ENCODE results near the gene FSTL5. TPM values are rescaled to one million over a fixed set of nuclear protein-coding genes. Genes with fewer than 3 reads are reported as not detected.
"Not testable (repeated sequence)": the region's sequence is repeated elsewhere in the genome, so short reads cannot be mapped to it uniquely, and the experiment has no call there.

FSTL5 gene
- total and polyA plus RNA-seq, 2 experiments from 2014 or later: not detected

DNA sequence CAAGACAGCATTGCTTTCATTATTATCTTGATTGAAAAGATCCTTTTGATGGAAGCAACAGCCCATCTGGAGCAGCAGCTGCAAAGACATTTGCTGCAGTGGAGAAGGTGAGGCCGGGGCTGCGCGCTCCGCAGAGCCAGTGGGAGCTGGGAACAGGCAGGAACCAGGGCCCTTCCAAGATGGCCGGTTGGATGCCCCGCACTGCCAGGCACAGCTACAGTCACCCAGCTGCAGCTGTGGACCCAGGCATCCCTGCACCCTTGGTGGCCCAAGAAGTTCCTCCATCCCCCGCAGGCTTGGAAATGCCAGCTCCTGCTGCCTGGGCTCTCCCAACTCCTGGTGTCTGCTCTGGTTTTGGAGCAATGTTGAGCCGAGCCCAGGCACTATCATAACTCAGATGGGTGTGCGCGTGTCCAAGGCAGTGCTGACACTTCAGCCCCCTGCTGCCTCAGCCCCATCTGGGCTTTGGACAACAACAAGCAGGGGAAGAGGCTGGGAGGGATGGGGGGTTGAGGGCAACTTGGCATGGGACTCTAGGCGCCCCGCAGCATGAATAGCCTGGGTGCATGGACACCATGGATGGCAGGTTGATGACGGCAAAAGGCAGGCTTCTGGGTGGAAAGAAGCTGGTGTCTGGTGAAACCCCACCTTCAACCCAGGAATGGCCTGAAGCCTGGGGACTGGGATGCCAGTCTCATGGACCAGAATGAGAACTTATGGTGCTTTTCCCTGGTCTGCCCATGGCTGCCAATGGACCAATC is 371.8 kb downstream of the FSTL5 start:
- Histone ChIP-seq H3K9me3 (ENCODE audit: low read depth) (no peaks in the 10 kb centered on the region), H3K4me3 (no peak overlapping the region), H3K36me3 (ENCODE audit: low read depth) (no peaks in the 10 kb centered on the region), H3K4me1 (ENCODE audit: insufficient read depth) (no peaks in the 10 kb centered on the region), H3K4me2 (ENCODE audit: unreplicated experiment) (no peak overlapping the region), H3K27ac (no peak overlapping the region), H3F3A (ENCODE audit: insufficient read depth) (no peaks in the 10 kb centered on the region), H2AFZ (no peak overlapping the region), H3K9me2 (ENCODE audit: insufficient read depth) (no peaks in the 10 kb centered on the region), H3K9ac (no peak overlapping the region), H3K79me2 (ENCODE audit: insufficient read depth) (no peaks in the 10 kb centered on the region), H4K20me1 (ENCODE audit: insufficient read depth) (no peaks in the 10 kb centered on the region), H3K27me3 (replicated peaks; ENCODE audit: insufficient read depth) (no peaks in the 10 kb centered on the region)
- DNase-seq: no peak
- TF ChIP-seq EZH2 (IDR thresholded peaks at IDR 0.05; ENCODE audit: insufficient read depth, poor library complexity, severe bottlenecking): no peak
- no peak for TF ChIP-seq EZH2phosphoT487 (IDR thresholded peaks at IDR 0.05; ENCODE audit: insufficient read depth, low read depth)
- 47 to 52% methylated on average over 13 of the region's 13 CpGs for WGBS, 2 experiments (ENCODE audit: low coverage in 1 of 2, low lambda C conversion rate in 2 of 2, missing lambda C conversion rate in 2 of 2)
- in situ Hi-C loops (cut with MboI): no loop called here

DNA sequence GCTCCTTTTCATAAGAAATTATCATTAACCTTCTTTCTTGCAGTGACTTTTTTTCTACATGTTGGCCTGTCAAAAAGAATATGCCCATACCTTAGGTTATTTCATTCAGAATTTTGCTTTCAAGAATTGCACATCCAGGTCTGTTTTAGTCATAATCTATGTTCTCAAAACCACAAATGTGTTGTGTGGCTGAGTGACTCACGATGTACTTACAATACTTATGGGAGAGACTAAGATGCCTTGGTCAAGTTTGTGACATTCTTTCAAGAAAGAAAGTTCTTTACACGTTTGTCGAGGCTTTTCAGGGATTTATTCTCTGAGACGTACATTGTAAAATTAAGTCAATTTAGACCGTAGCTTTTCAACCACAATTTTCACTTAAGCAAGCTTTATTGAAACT is 396.7 kb downstream of the FSTL5 start:
- no peak for DNase-seq
- H3K4me2 ChIP-seq (ENCODE audit: unreplicated experiment): no peak overlapping the region
- H3K4me1 ChIP-seq (ENCODE audit: insufficient read depth): no peaks in the 10 kb centered on the region
- H3K9me2 ChIP-seq (ENCODE audit: insufficient read depth): no peaks in the 10 kb centered on the region
- TF ChIP-seq EZH2 (IDR thresholded peaks at IDR 0.05; ENCODE audit: insufficient read depth, poor library complexity, severe bottlenecking) (no peak), EZH2phosphoT487 (IDR thresholded peaks at IDR 0.05; ENCODE audit: insufficient read depth, low read depth) (no peak)
- no peak overlapping the region for H3K27ac ChIP-seq
- no peak overlapping the region for H3K9ac ChIP-seq
- no peaks in the 10 kb centered on the region for H4K20me1 ChIP-seq (ENCODE audit: insufficient read depth)
- in situ Hi-C loops (cut with MboI): no loop called here
- no peaks in the 10 kb centered on the region for H3K27me3 ChIP-seq (replicated peaks; ENCODE audit: insufficient read depth)
- H3K79me2 ChIP-seq (ENCODE audit: insufficient read depth): no peaks in the 10 kb centered on the region
- no peaks in the 10 kb centered on the region for H3K36me3 ChIP-seq (ENCODE audit: low read depth)
- no peaks in the 10 kb centered on the region for H3F3A ChIP-seq (ENCODE audit: insufficient read depth)
- H3K9me3 ChIP-seq (ENCODE audit: low read depth): peaks cover 3% of the 10 kb centered on the region
- H2AFZ ChIP-seq: no peak overlapping the region
- 36 to 41% methylated on average over 5 of the region's 5 CpGs for WGBS, 2 experiments (ENCODE audit: low coverage in 1 of 2, low lambda C conversion rate in 2 of 2, missing lambda C conversion rate in 2 of 2)
- H3K4me3 ChIP-seq: no peak overlapping the region

DNA sequence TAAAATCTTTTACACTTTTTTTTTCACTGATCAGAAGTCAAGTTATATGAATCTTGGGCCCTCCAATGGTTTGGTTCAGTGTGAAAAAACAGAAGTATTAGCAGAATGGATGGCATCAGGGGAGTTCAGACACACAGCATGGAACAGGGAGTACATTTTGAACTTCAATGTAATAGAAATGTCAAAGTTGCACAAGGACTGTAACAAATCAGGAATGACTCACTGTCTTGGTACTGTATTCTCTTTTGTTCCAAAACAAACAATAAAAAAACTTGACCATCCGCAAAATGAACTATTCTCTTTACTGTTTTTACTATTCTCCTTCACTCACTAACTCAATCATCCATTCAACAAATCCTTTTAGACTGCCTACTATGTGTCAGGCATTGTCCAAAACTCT is 401.0 kb downstream of the FSTL5 start:
- Histone ChIP-seq H3K9me3 (ENCODE audit: low read depth) (peaks cover 3% of the 10 kb centered on the region), H3K4me2 (ENCODE audit: unreplicated experiment) (no peak overlapping the region), H3K4me1 (ENCODE audit: insufficient read depth) (no peaks in the 10 kb centered on the region), H3K36me3 (ENCODE audit: low read depth) (no peaks in the 10 kb centered on the region), H3K27ac (no peak overlapping the region), H3K9me2 (ENCODE audit: insufficient read depth) (no peaks in the 10 kb centered on the region), H3K27me3 (replicated peaks; ENCODE audit: insufficient read depth) (no peaks in the 10 kb centered on the region), H3K4me3 (no peak overlapping the region), H2AFZ (no peak overlapping the region), H3F3A (ENCODE audit: insufficient read depth) (no peaks in the 10 kb centered on the region), H4K20me1 (ENCODE audit: insufficient read depth) (no peaks in the 10 kb centered on the region), H3K79me2 (ENCODE audit: insufficient read depth) (no peaks in the 10 kb centered on the region), H3K9ac (no peak overlapping the region)
- DNase-seq: no peak
- in situ Hi-C loops (cut with MboI): no loop called here
- WGBS, 2 experiments (ENCODE audit: low coverage in 1 of 2, low lambda C conversion rate in 2 of 2, missing lambda C conversion rate in 2 of 2): 0 to 8% methylated on average over 1 of the region's 1 CpG
- no peak for TF ChIP-seq EZH2 (IDR thresholded peaks at IDR 0.05; ENCODE audit: insufficient read depth, poor library complexity, severe bottlenecking)
- TF ChIP-seq EZH2phosphoT487 (IDR thresholded peaks at IDR 0.05; ENCODE audit: insufficient read depth, low read depth): no peak

DNA sequence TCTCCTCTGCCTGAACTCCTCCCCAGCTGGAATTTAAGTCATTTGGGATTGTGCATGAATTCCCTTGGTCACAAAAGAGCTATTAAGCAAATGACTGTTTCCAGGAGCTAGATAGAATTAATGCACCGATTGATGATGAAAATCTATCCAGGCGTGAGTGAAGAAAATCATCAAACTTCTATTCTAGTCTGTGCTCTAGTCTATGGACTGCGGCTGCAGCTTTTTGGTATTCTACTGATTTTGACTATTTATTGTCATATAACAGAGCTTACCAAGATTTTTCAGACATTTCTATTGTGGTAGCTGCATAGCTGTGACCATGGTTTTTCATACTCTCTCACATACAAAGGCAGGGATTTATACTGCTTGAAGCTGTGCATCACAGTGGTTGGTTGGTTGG is 403.8 kb downstream of the FSTL5 start:
- Histone ChIP-seq H3K4me3 (no peak overlapping the region), H3K4me1 (ENCODE audit: insufficient read depth) (no peaks in the 10 kb centered on the region), H3K27ac (no peak overlapping the region), H3F3A (ENCODE audit: insufficient read depth) (no peaks in the 10 kb centered on the region), H3K9me3 (ENCODE audit: low read depth) (peaks cover 3% of the 10 kb centered on the region), H3K36me3 (ENCODE audit: low read depth) (no peaks in the 10 kb centered on the region), H3K9me2 (ENCODE audit: insufficient read depth) (no peaks in the 10 kb centered on the region), H3K9ac (no peak overlapping the region), H3K4me2 (ENCODE audit: unreplicated experiment) (no peak overlapping the region), H3K27me3 (replicated peaks; ENCODE audit: insufficient read depth) (no peaks in the 10 kb centered on the region), H3K79me2 (ENCODE audit: insufficient read depth) (no peaks in the 10 kb centered on the region), H2AFZ (no peak overlapping the region), H4K20me1 (ENCODE audit: insufficient read depth) (no peaks in the 10 kb centered on the region)
- TF ChIP-seq EZH2phosphoT487 (IDR thresholded peaks at IDR 0.05; ENCODE audit: insufficient read depth, low read depth) (no peak), EZH2 (IDR thresholded peaks at IDR 0.05; ENCODE audit: insufficient read depth, poor library complexity, severe bottlenecking) (no peak)
- no peak for DNase-seq
- WGBS, 2 experiments (ENCODE audit: low coverage in 1 of 2, low lambda C conversion rate in 2 of 2, missing lambda C conversion rate in 2 of 2): 9 to 16% methylated on average over 3 of the region's 3 CpGs
- in situ Hi-C loops (cut with MboI): no loop called here

DNA sequence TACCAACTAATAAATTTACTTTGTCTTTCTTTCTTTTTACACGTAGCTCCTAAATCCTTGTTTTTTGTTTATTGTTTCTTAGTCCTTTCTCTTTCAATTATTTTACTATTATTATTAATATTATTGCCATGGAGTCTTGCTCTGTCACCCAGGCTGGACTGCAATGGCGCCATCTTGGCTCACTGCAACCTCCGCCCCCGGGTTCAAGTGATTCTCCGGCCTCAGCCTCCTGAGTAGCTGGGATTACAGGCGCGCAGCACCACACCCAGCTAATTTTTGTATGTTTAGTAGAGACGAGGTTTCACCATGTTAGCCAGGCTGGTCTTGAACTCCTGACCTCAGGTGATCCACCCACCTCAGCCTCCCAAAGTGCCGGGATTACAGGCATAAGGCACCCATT is 405.4 kb downstream of the FSTL5 start:
- 56 to 59% methylated on average over 9 of the region's 9 CpGs for WGBS, 2 experiments (ENCODE audit: low coverage in 1 of 2, low lambda C conversion rate in 2 of 2, missing lambda C conversion rate in 2 of 2)
- H3K4me2 ChIP-seq (ENCODE audit: unreplicated experiment); H4K20me1 ChIP-seq (ENCODE audit: insufficient read depth); H3K9me2 ChIP-seq (ENCODE audit: insufficient read depth); H3K4me1 ChIP-seq (ENCODE audit: insufficient read depth); DNase-seq; H3K36me3 ChIP-seq (ENCODE audit: low read depth); H3K9me3 ChIP-seq (ENCODE audit: low read depth); in situ Hi-C loops (cut with MboI); H3F3A ChIP-seq (ENCODE audit: insufficient read depth); H2AFZ ChIP-seq; H3K27me3 ChIP-seq (replicated peaks; ENCODE audit: insufficient read depth); H3K27ac ChIP-seq; H3K79me2 ChIP-seq (ENCODE audit: insufficient read depth); H3K4me3 ChIP-seq; H3K9ac ChIP-seq: not testable (repeated sequence)

All from GM23248 (cell line).